ENCODE results near the gene FUCA2.

DNA sequence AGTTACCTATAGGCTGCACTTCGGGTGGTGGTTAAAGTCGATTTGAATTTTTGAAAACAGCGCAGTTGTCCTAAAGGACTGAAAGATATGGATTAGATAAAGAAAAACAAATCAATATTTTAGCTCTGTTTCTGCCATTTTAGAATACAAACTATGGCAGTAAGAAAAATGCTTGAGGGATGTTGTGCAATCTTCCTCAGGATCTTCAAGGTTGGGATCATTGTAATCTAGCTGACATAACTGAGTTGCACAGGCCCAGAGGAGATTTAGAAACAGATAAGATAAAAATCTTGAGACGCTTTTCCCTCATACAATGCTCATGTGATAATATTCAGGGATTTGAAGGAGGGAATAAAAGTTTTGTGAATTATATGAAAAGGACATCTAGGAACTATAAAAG lies 60.0 kb downstream of the FUCA2 start:
- no peak for TF ChIP-seq EZH2 (IDR thresholded peaks at IDR 0.05; ENCODE audit: borderline replicate concordance, low read depth, low read length, poor library complexity, severe bottlenecking)
- TF ChIP-seq, protein P1, sequence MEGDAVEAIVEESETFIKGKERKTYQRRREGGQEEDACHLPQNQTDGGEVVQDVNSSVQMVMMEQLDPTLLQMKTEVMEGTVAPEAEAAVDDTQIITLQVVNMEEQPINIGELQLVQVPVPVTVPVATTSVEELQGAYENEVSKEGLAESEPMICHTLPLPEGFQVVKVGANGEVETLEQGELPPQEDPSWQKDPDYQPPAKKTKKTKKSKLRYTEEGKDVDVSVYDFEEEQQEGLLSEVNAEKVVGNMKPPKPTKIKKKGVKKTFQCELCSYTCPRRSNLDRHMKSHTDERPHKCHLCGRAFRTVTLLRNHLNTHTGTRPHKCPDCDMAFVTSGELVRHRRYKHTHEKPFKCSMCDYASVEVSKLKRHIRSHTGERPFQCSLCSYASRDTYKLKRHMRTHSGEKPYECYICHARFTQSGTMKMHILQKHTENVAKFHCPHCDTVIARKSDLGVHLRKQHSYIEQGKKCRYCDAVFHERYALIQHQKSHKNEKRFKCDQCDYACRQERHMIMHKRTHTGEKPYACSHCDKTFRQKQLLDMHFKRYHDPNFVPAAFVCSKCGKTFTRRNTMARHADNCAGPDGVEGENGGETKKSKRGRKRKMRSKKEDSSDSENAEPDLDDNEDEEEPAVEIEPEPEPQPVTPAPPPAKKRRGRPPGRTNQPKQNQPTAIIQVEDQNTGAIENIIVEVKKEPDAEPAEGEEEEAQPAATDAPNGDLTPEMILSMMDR (conservative IDR thresholded peaks at IDR 0.05; ENCODE audit: low read depth, low read length) = no peak
